ENCODE measurements around the gene VARS2.
"Not testable (repeated sequence)": the region's sequence is repeated elsewhere in the genome, so short reads cannot be mapped to it uniquely, and the experiment has no call there.

The VARS2 gene

GRCh38 chr6:30965140-30965601 is 51.1 kb downstream of the VARS2 start:
- H3K27ac ChIP-seq, result no peak overlapping the region
- H3K27me3 ChIP-seq, result peaks cover 53% of the 10 kb centered on the region
- no peaks in the 10 kb centered on the region for H3K9me3 ChIP-seq
- no peak overlapping the region for H3K4me3 ChIP-seq (ENCODE audit: low read depth in 1 of 2, low read length in 1 of 2)
- H3K4me1 ChIP-seq (ENCODE audit: control insufficient read depth in 1 of 2, insufficient read depth in 1 of 2, low read depth in 1 of 2, low read length in 1 of 2), result no peaks in the 10 kb centered on the region
- TF ChIP-seq, protein P1, sequence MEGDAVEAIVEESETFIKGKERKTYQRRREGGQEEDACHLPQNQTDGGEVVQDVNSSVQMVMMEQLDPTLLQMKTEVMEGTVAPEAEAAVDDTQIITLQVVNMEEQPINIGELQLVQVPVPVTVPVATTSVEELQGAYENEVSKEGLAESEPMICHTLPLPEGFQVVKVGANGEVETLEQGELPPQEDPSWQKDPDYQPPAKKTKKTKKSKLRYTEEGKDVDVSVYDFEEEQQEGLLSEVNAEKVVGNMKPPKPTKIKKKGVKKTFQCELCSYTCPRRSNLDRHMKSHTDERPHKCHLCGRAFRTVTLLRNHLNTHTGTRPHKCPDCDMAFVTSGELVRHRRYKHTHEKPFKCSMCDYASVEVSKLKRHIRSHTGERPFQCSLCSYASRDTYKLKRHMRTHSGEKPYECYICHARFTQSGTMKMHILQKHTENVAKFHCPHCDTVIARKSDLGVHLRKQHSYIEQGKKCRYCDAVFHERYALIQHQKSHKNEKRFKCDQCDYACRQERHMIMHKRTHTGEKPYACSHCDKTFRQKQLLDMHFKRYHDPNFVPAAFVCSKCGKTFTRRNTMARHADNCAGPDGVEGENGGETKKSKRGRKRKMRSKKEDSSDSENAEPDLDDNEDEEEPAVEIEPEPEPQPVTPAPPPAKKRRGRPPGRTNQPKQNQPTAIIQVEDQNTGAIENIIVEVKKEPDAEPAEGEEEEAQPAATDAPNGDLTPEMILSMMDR (IDR thresholded peaks at IDR 0.05), result no peak
- H3K36me3 ChIP-seq, result no peaks in the 10 kb centered on the region

- TF ChIP-seq, protein P1 (IDR thresholded peaks at IDR 0.05), result no peak
- no peaks in the 10 kb centered on the region for H3K9me3 ChIP-seq
- no peak overlapping the region for H3K27ac ChIP-seq
- H3K27me3 ChIP-seq, result peaks cover 44% of the 10 kb centered on the region
- H3K36me3 ChIP-seq, result no peaks in the 10 kb centered on the region
- no peak overlapping the region for H3K4me3 ChIP-seq (ENCODE audit: low read depth in 1 of 2, low read length in 1 of 2)
- no peaks in the 10 kb centered on the region for H3K4me1 ChIP-seq (ENCODE audit: control insufficient read depth in 1 of 2, insufficient read depth in 1 of 2, low read depth in 1 of 2, low read length in 1 of 2)
Observed at GRCh38 chr6:30966154-30966553, 52.1 kb downstream of the VARS2 start.

DNA sequence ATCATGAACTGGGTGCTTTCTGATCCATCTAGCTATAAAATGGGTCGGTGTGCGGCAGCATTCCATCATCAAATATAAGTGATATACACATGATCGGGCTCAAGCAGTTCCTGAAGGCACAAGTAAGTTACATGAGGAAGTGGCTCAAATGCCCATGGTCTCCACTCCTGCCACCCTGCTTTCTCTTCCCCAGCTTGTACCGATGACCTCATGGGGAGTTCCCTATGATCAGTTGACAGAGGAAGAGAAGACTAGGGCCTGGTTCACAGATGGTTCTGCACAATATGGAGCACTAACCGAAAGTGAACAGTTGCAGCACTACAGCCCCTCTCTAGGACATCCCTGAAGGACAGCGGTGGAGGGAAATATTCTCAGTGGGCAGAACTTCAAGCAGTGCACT is 55.1 kb downstream of the VARS2 start:
- H3K4me1 ChIP-seq (ENCODE audit: control insufficient read depth in 1 of 2, insufficient read depth in 1 of 2, low read depth in 1 of 2, low read length in 1 of 2); H3K27ac ChIP-seq; H3K4me3 ChIP-seq (ENCODE audit: low read depth in 1 of 2, low read length in 1 of 2); H3K9me3 ChIP-seq; H3K36me3 ChIP-seq: not testable (repeated sequence)
- H3K27me3 ChIP-seq, result peaks cover 48% of the 10 kb centered on the region

DNA sequence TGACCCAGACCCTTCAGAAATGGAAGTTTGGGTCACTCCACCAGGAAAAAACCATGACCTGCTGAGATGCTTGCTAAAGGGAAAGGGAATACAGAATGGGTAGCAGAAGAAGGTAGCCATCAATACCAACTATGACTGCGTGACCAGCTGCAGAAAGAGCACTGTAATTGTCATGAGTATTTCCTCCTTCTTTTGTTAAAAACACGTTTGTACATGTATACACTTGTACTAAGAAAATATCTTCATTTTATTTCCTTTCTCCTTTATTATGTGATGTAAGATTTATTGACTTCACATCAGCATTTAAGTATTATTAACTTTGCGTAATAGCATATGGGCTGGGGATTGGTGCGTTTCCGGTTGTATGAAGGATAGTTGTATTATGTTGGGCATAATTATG is 56.9 kb downstream of the VARS2 start:
- Histone ChIP-seq H3K27me3 (peaks cover 41% of the 10 kb centered on the region), H3K4me1 (ENCODE audit: control insufficient read depth in 1 of 2, insufficient read depth in 1 of 2, low read depth in 1 of 2, low read length in 1 of 2) (no peaks in the 10 kb centered on the region), H3K9me3 (no peaks in the 10 kb centered on the region), H3K36me3 (no peaks in the 10 kb centered on the region), H3K27ac (no peak overlapping the region), H3K4me3 (ENCODE audit: low read depth in 1 of 2, low read length in 1 of 2) (no peak overlapping the region)
- TF ChIP-seq, protein P1 (IDR thresholded peaks at IDR 0.05), result no peak

DNA sequence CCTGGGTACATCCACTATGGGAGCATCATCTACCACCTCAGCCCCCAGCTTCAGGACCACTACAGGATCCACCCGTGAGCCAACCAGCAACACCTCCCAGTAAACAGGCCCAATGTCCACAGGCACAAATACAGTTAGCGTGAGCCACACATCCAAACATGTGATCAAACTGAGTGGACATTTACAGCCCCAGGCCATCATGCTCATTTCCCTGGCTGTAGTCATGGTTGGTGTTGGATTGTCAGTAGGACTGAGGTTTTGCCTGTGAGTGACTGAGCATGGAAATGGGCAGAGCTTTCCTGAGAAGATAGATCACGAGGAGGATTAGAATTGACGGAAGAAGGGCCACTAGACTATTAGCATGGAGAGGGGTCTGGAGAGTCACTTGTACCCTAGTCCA is 58.8 kb downstream of the VARS2 start:
- no peaks in the 10 kb centered on the region for H3K36me3 ChIP-seq
- TF ChIP-seq, protein P1 (IDR thresholded peaks at IDR 0.05), result no peak
- no peaks in the 10 kb centered on the region for H3K9me3 ChIP-seq
- peaks cover 50% of the 10 kb centered on the region for H3K27me3 ChIP-seq
- H3K4me1 ChIP-seq (ENCODE audit: control insufficient read depth in 1 of 2, insufficient read depth in 1 of 2, low read depth in 1 of 2, low read length in 1 of 2), result no peaks in the 10 kb centered on the region
- H3K27ac ChIP-seq, result no peak overlapping the region
- H3K4me3 ChIP-seq (ENCODE audit: low read depth in 1 of 2, low read length in 1 of 2), result no peak overlapping the region

DNA sequence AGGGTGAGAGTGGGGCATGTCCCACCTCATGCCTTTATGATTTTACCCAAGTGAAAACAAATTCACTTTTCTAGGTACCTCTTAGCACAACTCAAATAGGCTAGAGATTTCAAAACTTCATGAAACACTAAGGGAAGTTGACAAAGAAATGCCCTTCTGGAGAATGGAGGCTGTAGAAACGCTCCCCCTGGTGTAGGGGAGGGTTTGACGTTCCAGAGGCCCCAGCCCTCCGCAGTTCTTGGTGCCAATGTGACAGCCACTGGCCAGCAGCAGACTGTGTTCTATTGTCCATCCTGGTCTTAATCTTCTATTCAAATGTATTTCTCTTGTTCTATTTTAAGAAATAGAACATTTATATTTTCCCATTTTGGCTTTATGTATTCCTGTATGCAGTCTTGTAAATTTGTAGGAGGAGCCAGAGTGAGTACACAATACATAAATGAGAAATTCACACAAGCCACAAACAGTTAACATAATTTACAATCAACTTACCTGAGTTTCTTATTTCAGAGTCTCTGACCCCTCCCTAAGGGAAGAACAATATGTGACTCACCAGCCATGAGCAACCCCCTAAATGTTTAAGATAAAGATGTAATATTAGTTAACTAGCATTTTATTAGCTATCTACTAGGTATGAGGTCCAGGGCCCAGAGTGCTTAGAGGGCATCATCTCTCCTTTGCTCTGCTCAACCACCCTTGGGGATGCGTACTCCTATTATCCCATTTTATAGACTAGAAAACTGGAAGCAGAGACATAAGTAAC is 60.6 kb downstream of the VARS2 start:
- Histone ChIP-seq H3K36me3 (no peaks in the 10 kb centered on the region), H3K4me3 (ENCODE audit: low read depth in 1 of 2, low read length in 1 of 2) (no peak overlapping the region), H3K27ac (no peak overlapping the region), H3K9me3 (no peaks in the 10 kb centered on the region), H3K4me1 (ENCODE audit: control insufficient read depth in 1 of 2, insufficient read depth in 1 of 2, low read depth in 1 of 2, low read length in 1 of 2) (no peaks in the 10 kb centered on the region), H3K27me3 (peaks cover 69% of the 10 kb centered on the region)
- TF ChIP-seq, protein P1 (IDR thresholded peaks at IDR 0.05), result no peak

Data from neutrophil (primary cell).